Measurements from ENCODE around the gene PTPRH. TPM values are rescaled to one million over a fixed set of nuclear protein-coding genes. Genes with fewer than 3 reads are reported as not detected.

Gene PTPRH
- total RNA-seq, 1 experiment from 2014 or later = 15.9 TPM

DNA sequence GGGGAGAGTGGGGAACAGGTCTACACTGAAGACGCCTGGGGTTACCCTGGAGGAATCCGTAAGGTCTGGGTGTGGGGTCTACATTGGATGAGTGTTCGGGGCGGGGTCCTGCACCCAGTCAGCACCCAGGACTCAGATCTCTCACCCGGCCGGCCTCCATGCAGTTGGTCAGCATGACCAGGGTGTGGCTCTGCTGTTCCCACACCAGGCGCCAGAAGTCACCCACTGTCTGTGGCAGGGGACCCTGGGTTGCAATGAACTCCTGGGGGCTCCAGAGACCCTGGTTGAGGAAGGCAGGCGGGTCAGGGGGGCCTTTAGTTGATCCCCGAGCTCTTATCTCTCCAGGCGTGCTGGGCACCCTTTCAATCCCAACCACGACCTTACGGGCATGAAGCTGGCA, 23.2 kb downstream of the PTPRH start (continued):
- TF ChIP-seq, protein P1, sequence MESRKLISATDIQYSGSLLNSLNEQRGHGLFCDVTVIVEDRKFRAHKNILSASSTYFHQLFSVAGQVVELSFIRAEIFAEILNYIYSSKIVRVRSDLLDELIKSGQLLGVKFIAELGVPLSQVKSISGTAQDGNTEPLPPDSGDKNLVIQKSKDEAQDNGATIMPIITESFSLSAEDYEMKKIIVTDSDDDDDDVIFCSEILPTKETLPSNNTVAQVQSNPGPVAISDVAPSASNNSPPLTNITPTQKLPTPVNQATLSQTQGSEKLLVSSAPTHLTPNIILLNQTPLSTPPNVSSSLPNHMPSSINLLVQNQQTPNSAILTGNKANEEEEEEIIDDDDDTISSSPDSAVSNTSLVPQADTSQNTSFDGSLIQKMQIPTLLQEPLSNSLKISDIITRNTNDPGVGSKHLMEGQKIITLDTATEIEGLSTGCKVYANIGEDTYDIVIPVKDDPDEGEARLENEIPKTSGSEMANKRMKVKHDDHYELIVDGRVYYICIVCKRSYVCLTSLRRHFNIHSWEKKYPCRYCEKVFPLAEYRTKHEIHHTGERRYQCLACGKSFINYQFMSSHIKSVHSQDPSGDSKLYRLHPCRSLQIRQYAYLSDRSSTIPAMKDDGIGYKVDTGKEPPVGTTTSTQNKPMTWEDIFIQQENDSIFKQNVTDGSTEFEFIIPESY (IDR thresholded peaks at IDR 0.05; ENCODE audit: extremely low read depth, insufficient replicate concordance, low read length) = no peak
- TF ChIP-seq EZH2 (IDR thresholded peaks at IDR 0.05) (no peak), SIN3A (IDR thresholded peaks at IDR 0.05; ENCODE audit: low read depth) (no peak)

DNA sequence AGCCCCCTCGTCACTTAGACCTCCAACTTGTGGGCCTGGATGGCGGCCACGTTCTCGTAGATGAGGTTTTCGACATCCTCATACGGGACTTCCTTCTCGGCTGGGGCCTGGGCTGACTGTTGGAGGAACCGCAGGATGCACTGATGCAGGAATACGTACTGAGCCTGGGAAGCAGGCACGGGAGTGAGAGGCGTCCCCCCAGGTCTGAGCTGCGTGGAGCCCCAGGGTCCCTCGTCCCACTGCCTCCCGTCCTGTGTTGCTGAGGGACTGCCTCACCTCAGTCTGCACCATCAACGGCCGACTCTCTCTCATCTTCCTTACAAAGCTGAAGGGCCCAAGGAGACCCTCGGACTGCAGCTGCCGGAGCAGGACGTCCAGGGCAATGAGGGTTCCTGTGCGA, 27.6 kb downstream of the PTPRH start:
- Histone ChIP-seq H3K4me2 (ENCODE audit: low read length) (no peak overlapping the region), H3K9me3 (ENCODE audit: control insufficient read depth in 1 of 2, insufficient read depth in 1 of 2, low read depth in 1 of 2, low read length in 2 of 2) (no peaks in the 10 kb centered on the region), H3K36me3 (ENCODE audit: control insufficient read depth in 1 of 2, insufficient read depth in 2 of 2, low read length in 2 of 2) (no peaks in the 10 kb centered on the region), H3K27ac (ENCODE audit: low read depth, low read length) (no peak overlapping the region), H4K20me1 (ENCODE audit: insufficient read depth) (no peaks in the 10 kb centered on the region), H2AFZ (ENCODE audit: low read depth, low read length, poor library complexity, severe bottlenecking) (no peak overlapping the region), H3K4me1 (ENCODE audit: control insufficient read depth in 1 of 2, insufficient read depth in 2 of 2, low read length in 2 of 2) (peaks cover 12 to 32% of the 10 kb centered on the region in 2 experiments), H3K9ac (ENCODE audit: low read length) (no peak overlapping the region), H3K27me3 (ENCODE audit: insufficient read depth, low read length) (no peaks in the 10 kb centered on the region), H3K4me3 (replicated peaks in 1 of 2; ENCODE audit: low read depth in 1 of 2, low read length in 2 of 2) (no peak overlapping the region), H3K79me2 (ENCODE audit: insufficient read depth, low read length) (no peaks in the 10 kb centered on the region), H3K9me2 (ENCODE audit: insufficient read depth) (no peaks in the 10 kb centered on the region)
- ATAC-seq (no peak), DNase-seq (ENCODE audit: low read depth, low spot score) (no peak)
- TF ChIP-seq TCF7L2 (IDR thresholded peaks at IDR 0.05; ENCODE audit: borderline replicate concordance, extremely low read depth, insufficient read depth, insufficient read length) = no peak
- no peak for TF ChIP-seq EZH2 (IDR thresholded peaks at IDR 0.05)
- TF ChIP-seq, protein P1 (IDR thresholded peaks at IDR 0.05; ENCODE audit: extremely low read depth, insufficient replicate concordance, low read length) = no peak
- TF ChIP-seq FOSL1 (IDR thresholded peaks at IDR 0.05; ENCODE audit: low read depth) = no peak
- no peak for TF ChIP-seq EZH2phosphoT487 (IDR thresholded peaks at IDR 0.05; ENCODE audit: borderline replicate concordance)
- TF ChIP-seq, protein P2, sequence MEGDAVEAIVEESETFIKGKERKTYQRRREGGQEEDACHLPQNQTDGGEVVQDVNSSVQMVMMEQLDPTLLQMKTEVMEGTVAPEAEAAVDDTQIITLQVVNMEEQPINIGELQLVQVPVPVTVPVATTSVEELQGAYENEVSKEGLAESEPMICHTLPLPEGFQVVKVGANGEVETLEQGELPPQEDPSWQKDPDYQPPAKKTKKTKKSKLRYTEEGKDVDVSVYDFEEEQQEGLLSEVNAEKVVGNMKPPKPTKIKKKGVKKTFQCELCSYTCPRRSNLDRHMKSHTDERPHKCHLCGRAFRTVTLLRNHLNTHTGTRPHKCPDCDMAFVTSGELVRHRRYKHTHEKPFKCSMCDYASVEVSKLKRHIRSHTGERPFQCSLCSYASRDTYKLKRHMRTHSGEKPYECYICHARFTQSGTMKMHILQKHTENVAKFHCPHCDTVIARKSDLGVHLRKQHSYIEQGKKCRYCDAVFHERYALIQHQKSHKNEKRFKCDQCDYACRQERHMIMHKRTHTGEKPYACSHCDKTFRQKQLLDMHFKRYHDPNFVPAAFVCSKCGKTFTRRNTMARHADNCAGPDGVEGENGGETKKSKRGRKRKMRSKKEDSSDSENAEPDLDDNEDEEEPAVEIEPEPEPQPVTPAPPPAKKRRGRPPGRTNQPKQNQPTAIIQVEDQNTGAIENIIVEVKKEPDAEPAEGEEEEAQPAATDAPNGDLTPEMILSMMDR (IDR thresholded peaks at IDR 0.05 in 2 of 3, conservative IDR thresholded peaks at IDR 0.05 in 1 of 3; ENCODE audit: borderline replicate concordance in 1 of 3, insufficient read depth in 1 of 3, low read depth in 2 of 3, low read length in 2 of 3) = no peak
- TF ChIP-seq POLR2A (IDR thresholded peaks at IDR 0.05; ENCODE audit: borderline replicate concordance, extremely low read depth, insufficient read depth, insufficient read length) = no peak
- TF ChIP-seq ELF1 (IDR thresholded peaks at IDR 0.05; ENCODE audit: borderline replicate concordance, low read depth) = no peak
- no TSS peak for BruUV-seq (replicated peaks)
- ChIA-PET RAD21 (ENCODE audit: low non-redundant PET in 1 of 2, low total read pairs in 2 of 2, uncharacterized antibody in 2 of 2, unreplicated experiment in 2 of 2) (no interaction called here), POLR2A (no interaction called here), CTCF (no interaction called here)
- intact Hi-C loops (cut with micrococcal nuclease) = no loop called here
